Islet of Langerhans (tissue), 1 donor: ENCODE data around the gene MBNL1.
"Not testable (repeated sequence)": the region's sequence is repeated elsewhere in the genome, so short reads cannot be mapped to it uniquely, and the experiment has no call there.

ENCODE experiments used
- FAIRE-seq: peaks from one replicate; lab custom pipeline; 2011; peaks lifted over from hg19 to GRCh38; lab: Jason Lieb, UNC

MBNL1 gene

GRCh38 chr3:152319831-152320617, 51.3 kb downstream of the MBNL1 start:
- no peak for FAIRE-seq

- FAIRE-seq: peak; percentile 17
Measured at GRCh38 chr3:152321200-152321954, 52.6 kb downstream of the MBNL1 start.

GRCh38 chr3:152321955-152322377, 53.2 kb downstream of the MBNL1 start:
- peak; percentile 49 for FAIRE-seq

GRCh38 chr3:152322756-152323155, 54.0 kb downstream of the MBNL1 start:
- no peak for FAIRE-seq

- FAIRE-seq: no peak
Measured at GRCh38 chr3:152323834-152324233, 55.1 kb downstream of the MBNL1 start.

GRCh38 chr3:152325136-152325535, 56.4 kb downstream of the MBNL1 start:
- FAIRE-seq: no peak

- no peak for FAIRE-seq
Measured at GRCh38 chr3:152327203-152327602, 58.5 kb downstream of the MBNL1 start.

- FAIRE-seq: peak; percentile 89
Measured at GRCh38 chr3:152328841-152329240, 60.1 kb downstream of the MBNL1 start.

GRCh38 chr3:152330559-152330958, 61.8 kb downstream of the MBNL1 start:
- FAIRE-seq: no peak

GRCh38 chr3:152331018-152331541, 62.4 kb downstream of the MBNL1 start:
- FAIRE-seq: no peak

GRCh38 chr3:152331998-152332397, 63.3 kb downstream of the MBNL1 start:
- peak; percentile 79 for FAIRE-seq

- peak; percentile 38 for FAIRE-seq
Measured at GRCh38 chr3:152333928-152334327, 65.2 kb downstream of the MBNL1 start.

GRCh38 chr3:152334761-152335160, 66.0 kb downstream of the MBNL1 start:
- no peak for FAIRE-seq

- FAIRE-seq: no peak
Measured at GRCh38 chr3:152335273-152335672, 66.5 kb downstream of the MBNL1 start.

- not testable (repeated sequence) for FAIRE-seq
Measured at GRCh38 chr3:152337337-152337736, 68.6 kb downstream of the MBNL1 start.

- FAIRE-seq: no peak
Measured at GRCh38 chr3:152338159-152338720, 69.5 kb downstream of the MBNL1 start.

GRCh38 chr3:152339881-152340505, 71.3 kb downstream of the MBNL1 start:
- FAIRE-seq: no peak

GRCh38 chr3:152345233-152345632, 76.5 kb downstream of the MBNL1 start:
- FAIRE-seq: no peak

- no peak for FAIRE-seq
Measured at GRCh38 chr3:152346058-152346457, 77.3 kb downstream of the MBNL1 start.

GRCh38 chr3:152346740-152347139, 78.0 kb downstream of the MBNL1 start:
- no peak for FAIRE-seq

- FAIRE-seq: peak; percentile 62
Measured at GRCh38 chr3:152348436-152349177, 79.9 kb downstream of the MBNL1 start.

- peak; percentile 85 for FAIRE-seq
Measured at GRCh38 chr3:152349392-152349791, 80.7 kb downstream of the MBNL1 start.
